Ectodermal cell (in vitro differentiated cells): ENCODE measurements around the gene AUTS2.

Experiments used
- H3K27ac ChIP-seq: 2 replicates; pipeline ENCODE4 v1.7.0; 2013; ENCODE audit warnings: mild to moderate bottlenecking, low read depth, low read length; ENCODE audit not compliant: insufficient read depth, poor library complexity, severe bottlenecking
- H3K27me3 ChIP-seq: 2 replicates; pipeline ENCODE4 v1.7.0; 2013; ENCODE audit warnings: mild to moderate bottlenecking, low read length; ENCODE audit not compliant: insufficient read depth, control insufficient read depth, poor library complexity, severe bottlenecking
- H3K36me3 ChIP-seq: one replicate; pipeline ENCODE4 v1.7.0; 2013; ENCODE audit warnings: low read length; ENCODE audit not compliant: control insufficient read depth, insufficient read depth
- H3K4me1 ChIP-seq: one replicate; pipeline ENCODE4 v1.7.0; 2013; ENCODE audit warnings: low read length; ENCODE audit not compliant: control insufficient read depth, insufficient read depth
- H3K4me3 ChIP-seq: 2 replicates; pipeline ENCODE4 v1.7.0; 2013; ENCODE audit warnings: low read depth, low read length, control low read depth; ENCODE audit not compliant: insufficient read depth
- H3K9me3 ChIP-seq: 2 replicates; pipeline ENCODE4 v1.7.0; 2013; ENCODE audit warnings: mild to moderate bottlenecking, low read length, moderate library complexity; ENCODE audit not compliant: control insufficient read depth
- WGBS, 2 experiments: methylation state at CpG; one replicate each; pipeline ENCODE4 v1.1.7; 2013; ENCODE audit warnings: missing lambda C conversion rate in 2 of 2; 5-methylcytosine and 5-hydroxymethylcytosine counted together

AUTS2 gene

DNA sequence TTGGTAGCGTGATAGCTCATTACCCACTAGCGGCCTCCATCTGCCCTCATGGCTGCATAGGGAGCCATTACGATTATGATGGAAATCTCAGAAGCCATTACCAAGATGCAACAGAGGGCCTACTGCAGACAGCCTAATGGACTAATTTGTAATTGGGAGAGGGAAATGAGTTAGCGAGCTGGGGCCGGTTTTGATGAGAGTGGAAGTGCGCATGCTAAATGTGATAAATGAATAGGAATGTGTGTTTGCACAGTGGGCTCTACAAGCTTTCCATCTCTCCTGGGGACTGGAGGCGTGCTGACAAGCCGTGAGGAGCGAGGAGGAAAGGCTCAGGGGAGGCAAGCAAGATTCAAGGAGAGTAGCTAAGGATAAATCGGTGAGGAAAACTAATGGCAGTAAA, 889.2 kb downstream of the AUTS2 start:
- Histone ChIP-seq H3K36me3 (no peaks in the 10 kb centered on the region), H3K27ac (no peak overlapping the region), H3K4me3 (no peak overlapping the region), H3K9me3 (no peaks in the 10 kb centered on the region), H3K27me3 (no peaks in the 10 kb centered on the region), H3K4me1 (no peaks in the 10 kb centered on the region)
- 94 to 95% methylated on average over 10 of the region's 10 CpGs for WGBS, 2 experiments

DNA sequence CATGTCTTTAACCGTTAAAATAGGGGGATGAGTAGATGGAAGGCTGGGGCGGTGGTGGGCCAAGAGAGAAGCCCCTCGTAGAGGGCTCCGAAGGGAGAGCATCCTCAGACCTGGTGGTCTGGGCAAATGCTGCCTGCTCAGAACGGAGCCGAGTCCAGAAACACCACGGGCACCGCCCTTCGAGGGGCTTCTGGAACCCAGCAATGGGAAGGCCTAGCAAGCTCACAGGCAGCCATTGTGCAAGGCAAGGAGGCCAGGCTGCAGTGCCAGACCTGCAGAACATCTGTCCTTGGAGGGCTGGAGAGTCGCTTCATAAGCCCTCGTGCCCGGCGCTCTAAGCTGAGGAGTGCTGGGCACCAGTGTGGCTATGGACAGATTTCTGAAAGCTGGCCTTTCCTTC, 889.6 kb downstream of the AUTS2 start:
- no peak overlapping the region for H3K27ac ChIP-seq

DNA sequence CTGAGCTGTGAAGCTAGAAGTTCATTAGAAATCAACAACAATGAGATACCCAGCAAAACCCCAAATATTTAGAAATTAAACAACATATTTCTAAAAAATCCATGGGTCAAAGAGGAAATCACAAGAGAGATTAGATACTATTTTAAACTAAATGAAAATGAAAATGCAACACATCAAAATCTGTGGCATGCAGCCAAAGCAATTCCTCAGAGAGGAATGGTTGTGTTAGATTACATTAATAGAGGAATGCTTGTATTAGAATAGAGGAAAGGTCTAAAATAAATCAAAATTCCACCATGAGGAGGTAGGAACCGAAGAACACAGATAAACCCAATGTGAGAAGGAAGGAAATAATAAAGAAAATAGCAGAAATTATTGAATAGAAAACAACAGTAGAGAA, 891.5 kb downstream of the AUTS2 start:
- Histone ChIP-seq H3K27me3 (no peaks in the 10 kb centered on the region), H3K4me3 (no peak overlapping the region), H3K9me3 (no peaks in the 10 kb centered on the region), H3K27ac (no peak overlapping the region), H3K36me3 (no peaks in the 10 kb centered on the region), H3K4me1 (no peaks in the 10 kb centered on the region)
- 93% methylated on average over 1 of the region's 1 CpG; no CpG with 5 or more reads in 1 of the 2 experiments for WGBS, 2 experiments

More for the DNA sequence above, 889.6 kb downstream of the AUTS2 start:
- no peaks in the 10 kb centered on the region for H3K27me3 ChIP-seq
- no peaks in the 10 kb centered on the region for H3K36me3 ChIP-seq
- WGBS, 2 experiments: 94 to 98% methylated on average over 13 of the region's 13 CpGs
- H3K4me1 ChIP-seq: no peaks in the 10 kb centered on the region
- H3K9me3 ChIP-seq: no peaks in the 10 kb centered on the region
- no peak overlapping the region for H3K4me3 ChIP-seq

DNA sequence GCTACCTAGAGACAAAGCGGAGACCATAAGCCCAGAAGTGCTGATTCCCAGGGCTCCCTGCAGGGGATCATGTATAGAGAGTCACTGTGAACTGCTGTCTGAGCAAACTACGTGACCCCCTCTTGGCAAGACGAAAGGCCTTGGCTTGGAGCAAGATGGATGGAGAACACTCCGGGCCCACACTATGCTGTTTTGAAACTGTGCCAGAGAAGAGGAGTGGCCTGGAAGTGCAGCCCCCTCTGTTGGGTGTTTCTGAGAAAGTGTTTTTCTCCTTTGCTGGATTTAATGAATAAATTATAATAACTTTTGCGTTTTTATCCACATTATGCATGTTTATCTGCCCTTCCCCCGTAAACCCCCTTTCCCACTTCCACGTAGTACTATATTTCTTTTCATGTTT, 894.4 kb downstream of the AUTS2 start:
- 86 to 87% methylated on average over 6 to 7 of the region's 7 CpGs for WGBS, 2 experiments

DNA sequence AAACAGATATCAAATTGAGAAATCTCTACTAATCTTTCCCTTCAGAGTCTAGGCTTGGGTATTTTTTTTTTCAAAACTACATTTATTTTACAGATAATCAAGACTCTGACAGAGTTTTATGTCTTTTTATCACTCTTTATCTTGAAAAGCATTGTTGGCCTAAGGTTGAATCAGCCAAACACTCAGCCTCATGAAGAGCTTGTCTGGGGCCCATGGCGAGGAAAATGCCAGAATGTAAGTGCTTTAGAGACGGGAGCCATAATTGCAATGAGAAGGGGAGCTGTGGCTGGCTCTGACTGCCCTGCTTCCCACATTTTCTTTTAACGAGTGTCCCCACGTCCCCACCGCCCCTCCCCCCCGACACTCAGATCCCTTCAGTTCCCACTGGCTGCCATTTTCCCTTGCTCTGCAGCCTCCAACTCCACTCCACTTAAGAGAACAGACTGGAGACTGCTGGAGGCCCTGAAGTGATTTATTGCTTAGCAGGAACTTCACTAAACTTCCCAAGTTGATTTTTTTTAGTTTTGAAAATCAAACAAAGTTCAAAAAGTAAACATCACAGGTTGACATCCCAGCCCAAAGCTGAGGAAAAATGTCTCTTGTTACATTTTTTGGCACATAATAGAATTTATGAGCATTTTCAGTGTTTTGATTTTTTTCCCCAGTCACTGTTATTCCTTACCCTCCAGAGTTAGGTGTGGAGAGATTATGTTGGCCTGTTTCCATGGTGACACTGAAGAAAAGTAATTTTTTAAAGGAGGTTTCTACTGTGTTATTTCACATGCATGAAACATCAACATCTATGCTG, 896.2 kb downstream of the AUTS2 start:
- Histone ChIP-seq H3K4me3 (no peak overlapping the region), H3K27ac (no peak overlapping the region), H3K27me3 (no peaks in the 10 kb centered on the region), H3K9me3 (no peaks in the 10 kb centered on the region), H3K36me3 (no peaks in the 10 kb centered on the region), H3K4me1 (no peaks in the 10 kb centered on the region)
- 82 to 84% methylated on average over 6 of the region's 6 CpGs for WGBS, 2 experiments

More for the DNA sequence above, 894.4 kb downstream of the AUTS2 start:
- H3K27ac ChIP-seq: no peak overlapping the region
- H3K36me3 ChIP-seq: no peaks in the 10 kb centered on the region
- H3K4me3 ChIP-seq: no peak overlapping the region
- H3K4me1 ChIP-seq: no peaks in the 10 kb centered on the region
- H3K27me3 ChIP-seq: no peaks in the 10 kb centered on the region
- no peaks in the 10 kb centered on the region for H3K9me3 ChIP-seq

DNA sequence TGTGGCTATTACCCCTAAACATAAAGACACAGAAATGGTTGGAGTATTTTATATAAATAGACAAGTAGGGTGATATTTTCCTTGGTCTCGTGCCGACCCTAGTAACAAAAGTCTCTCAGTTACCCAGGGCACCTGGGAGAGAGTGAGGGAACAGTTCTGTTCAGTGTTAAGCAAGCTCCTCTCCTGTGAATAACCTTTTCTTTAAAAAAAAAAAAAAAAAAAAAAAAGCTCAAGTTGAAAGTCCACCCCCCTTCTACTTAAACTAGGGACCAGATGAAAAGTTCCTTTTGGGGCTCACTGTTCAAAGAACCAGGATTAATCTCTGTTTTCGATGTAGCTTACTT, 896.7 kb downstream of the AUTS2 start:
- Histone ChIP-seq H3K27ac (no peak overlapping the region), H3K4me1 (no peaks in the 10 kb centered on the region), H3K27me3 (no peaks in the 10 kb centered on the region), H3K4me3 (no peak overlapping the region), H3K9me3 (no peaks in the 10 kb centered on the region), H3K36me3 (no peaks in the 10 kb centered on the region)
- WGBS, 2 experiments: 93 to 97% methylated on average over 3 of the region's 3 CpGs

DNA sequence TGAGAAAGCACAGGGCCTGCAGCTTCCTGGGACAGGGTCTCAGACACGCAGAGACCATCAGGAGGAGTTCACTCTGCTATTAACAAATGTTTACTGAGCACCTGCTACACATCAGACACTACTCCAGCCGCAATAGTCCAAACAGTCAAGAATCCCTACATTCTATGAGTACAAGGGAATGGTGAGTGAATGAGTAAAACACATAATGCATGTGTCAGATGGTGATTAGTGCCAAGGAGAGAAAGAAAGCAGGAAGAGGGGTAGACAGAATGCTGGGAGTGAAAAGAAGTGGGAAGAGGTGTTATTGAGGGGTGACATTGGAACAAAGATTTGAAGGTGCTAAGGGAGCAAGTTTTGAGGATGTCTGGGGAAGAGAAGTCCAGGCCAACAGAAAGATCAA, 899.5 kb downstream of the AUTS2 start:
- H3K27ac ChIP-seq: no peak overlapping the region
- no peaks in the 10 kb centered on the region for H3K27me3 ChIP-seq
- WGBS, 2 experiments: 92 to 100% methylated on average over 1 to 2 of the region's 2 CpGs
- no peaks in the 10 kb centered on the region for H3K36me3 ChIP-seq
- H3K4me3 ChIP-seq: no peak overlapping the region
- H3K9me3 ChIP-seq: no peaks in the 10 kb centered on the region
- no peaks in the 10 kb centered on the region for H3K4me1 ChIP-seq

DNA sequence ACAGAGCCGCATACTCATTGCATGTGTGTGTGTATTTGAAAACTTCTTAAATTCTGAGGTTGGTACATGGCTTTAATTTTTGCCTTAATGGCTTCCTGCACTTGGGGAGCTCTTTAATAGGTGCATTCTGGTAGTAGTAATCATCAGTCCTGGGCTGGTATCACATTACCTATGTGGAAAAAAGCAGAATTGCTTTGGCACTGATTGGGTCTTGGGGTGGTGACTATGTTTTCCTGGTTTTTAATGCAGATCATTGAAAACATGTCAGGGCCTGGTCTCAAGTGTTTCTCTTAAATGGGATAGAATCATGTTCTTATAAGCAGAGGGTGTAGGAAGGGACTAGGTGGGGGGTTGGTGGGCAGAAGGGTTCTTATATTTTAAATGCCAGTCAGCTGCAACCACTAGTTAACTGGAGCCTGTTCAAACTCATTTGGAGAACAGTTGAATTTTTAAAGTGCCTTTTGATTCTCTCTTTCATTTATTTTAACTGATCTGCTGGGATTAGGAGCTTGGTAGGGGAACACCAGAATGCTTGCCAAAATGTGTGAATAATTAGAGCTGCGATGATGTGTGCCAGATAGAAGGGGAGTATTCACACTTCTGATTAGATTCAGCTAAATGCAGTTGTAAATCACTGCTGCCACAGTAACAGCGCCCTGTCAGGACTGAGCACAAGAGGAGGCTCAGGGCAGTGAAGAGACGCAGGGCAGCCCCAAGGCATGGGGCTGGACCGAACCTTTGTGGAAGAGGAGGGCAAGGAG, 900.1 kb downstream of the AUTS2 start:
- no peak overlapping the region for H3K27ac ChIP-seq
- no peak overlapping the region for H3K4me3 ChIP-seq
- H3K27me3 ChIP-seq: no peaks in the 10 kb centered on the region
- WGBS, 2 experiments: 93 to 94% methylated on average over 5 of the region's 5 CpGs
- H3K4me1 ChIP-seq: no peaks in the 10 kb centered on the region
- no peaks in the 10 kb centered on the region for H3K36me3 ChIP-seq
- no peaks in the 10 kb centered on the region for H3K9me3 ChIP-seq

DNA sequence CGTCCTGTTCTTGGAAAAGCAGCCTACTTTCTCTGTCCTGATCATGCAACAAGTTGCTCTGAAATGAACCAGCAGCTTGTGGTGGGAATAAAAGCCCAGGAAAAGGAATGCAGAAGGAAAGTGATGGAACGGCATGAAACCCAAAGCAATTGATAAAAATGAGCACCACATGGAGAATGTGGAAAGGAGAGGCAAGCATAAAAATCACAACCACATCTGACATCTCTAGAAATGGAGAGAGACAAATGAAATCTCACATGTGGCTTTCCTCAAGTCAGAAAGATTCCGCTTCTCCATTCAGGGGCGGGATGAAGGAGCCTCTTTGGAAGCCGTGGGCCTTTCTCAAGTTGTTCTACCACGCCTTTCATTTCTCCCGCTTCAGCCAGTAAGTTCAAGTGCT, 902.0 kb downstream of the AUTS2 start:
- Histone ChIP-seq H3K36me3 (no peaks in the 10 kb centered on the region), H3K4me1 (no peaks in the 10 kb centered on the region), H3K9me3 (no peaks in the 10 kb centered on the region), H3K27me3 (no peaks in the 10 kb centered on the region), H3K4me3 (no peak overlapping the region), H3K27ac (no peak overlapping the region)
- 94 to 96% methylated on average over 7 of the region's 7 CpGs for WGBS, 2 experiments

DNA sequence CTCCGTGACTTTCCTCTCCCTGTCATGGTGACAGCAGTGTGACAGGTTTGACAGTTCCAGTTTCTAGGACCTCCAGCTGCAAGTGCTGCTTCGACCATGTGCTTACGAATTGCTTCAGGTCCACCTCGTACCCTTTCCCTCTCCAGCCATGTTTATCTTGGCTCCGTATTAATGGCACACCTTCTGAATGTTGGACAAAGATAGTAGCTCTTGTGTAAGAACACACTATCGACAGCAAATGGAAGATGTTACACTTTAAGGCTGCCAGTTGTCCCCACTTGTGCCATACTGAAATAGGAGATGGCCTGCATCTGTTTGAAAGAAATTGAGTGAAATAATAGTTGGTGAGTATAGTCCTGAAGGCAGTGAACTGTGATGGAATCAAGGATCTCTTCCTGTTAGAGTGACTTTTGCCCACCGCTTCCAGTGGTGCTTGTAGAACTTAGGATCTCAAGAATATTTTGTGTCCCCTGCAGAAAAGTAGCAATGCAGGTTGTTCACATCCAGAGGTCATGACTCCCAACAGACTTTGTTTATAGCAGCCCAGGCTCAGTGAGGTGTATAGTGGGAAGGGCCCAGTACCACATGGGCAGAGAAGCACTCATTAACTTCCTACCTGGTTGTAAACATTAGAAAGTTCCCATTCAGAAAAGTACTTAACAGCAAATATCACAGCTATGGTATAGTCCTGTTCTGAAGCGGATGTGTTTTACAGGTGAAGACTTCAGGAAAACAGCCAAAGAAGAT, 904.0 kb downstream of the AUTS2 start:
- no peaks in the 10 kb centered on the region for H3K27me3 ChIP-seq
- H3K27ac ChIP-seq: no peak overlapping the region
- no peaks in the 10 kb centered on the region for H3K36me3 ChIP-seq
- no peaks in the 10 kb centered on the region for H3K4me1 ChIP-seq
- no peaks in the 10 kb centered on the region for H3K9me3 ChIP-seq
- 94 to 96% methylated on average over 8 of the region's 8 CpGs for WGBS, 2 experiments
- H3K4me3 ChIP-seq: no peak overlapping the region
